Stimulated activated CD4-positive, alpha-beta T cell treated with anti-CD3 and anti-CD28 coated beads, TNF-alpha, amount 100 ng/mL, for 1 hour (primary cell): Measurements from ENCODE around the gene LIN7C.

Experiments
- DNase-seq, 3 donors: peaks; one replicate each; pipeline ENCODE4 v3.0.0-alpha.2; 2020; ENCODE audit warnings: low read depth in 3 of 3, low spot score in 1 of 3

LIN7C gene

GRCh38 chr11:27470826-27471588 lies 35.6 kb downstream of the LIN7C start:
- DNase-seq: no peak

- DNase-seq: no peak
Measured at GRCh38 chr11:27470166-27470565, 36.4 kb downstream of the LIN7C start.

GRCh38 chr11:27468995-27469695 lies 37.4 kb downstream of the LIN7C start:
- no peak for DNase-seq

- DNase-seq: no peak
Measured at GRCh38 chr11:27468209-27468994, 38.2 kb downstream of the LIN7C start.

- no peak for DNase-seq
Measured at GRCh38 chr11:27467181-27467913, 39.2 kb downstream of the LIN7C start.

- no peak for DNase-seq
Measured at GRCh38 chr11:27466363-27466762, 40.2 kb downstream of the LIN7C start.

- DNase-seq: no peak
Measured at GRCh38 chr11:27465629-27466028, 40.9 kb downstream of the LIN7C start.

GRCh38 chr11:27464909-27465308 lies 41.7 kb downstream of the LIN7C start:
- no peak for DNase-seq

GRCh38 chr11:27464289-27464696 lies 42.3 kb downstream of the LIN7C start:
- DNase-seq: no peak

GRCh38 chr11:27462543-27462942 lies 44.0 kb downstream of the LIN7C start:
- DNase-seq: no peak

- no peak for DNase-seq
Measured at GRCh38 chr11:27460158-27460978, 46.2 kb downstream of the LIN7C start.

- DNase-seq: no peak
Measured at GRCh38 chr11:27459191-27459590, 47.4 kb downstream of the LIN7C start.

GRCh38 chr11:27458182-27458581 lies 48.4 kb downstream of the LIN7C start:
- DNase-seq: no peak

- DNase-seq: no peak
Measured at GRCh38 chr11:27456795-27457329, 49.7 kb downstream of the LIN7C start.

- DNase-seq: no peak
Measured at GRCh38 chr11:27456140-27456794, 50.3 kb downstream of the LIN7C start.

GRCh38 chr11:27455667-27456066 lies 50.9 kb downstream of the LIN7C start:
- DNase-seq: no peak

- DNase-seq: no peak
Measured at GRCh38 chr11:27453701-27454100, 52.9 kb downstream of the LIN7C start.

- no peak for DNase-seq
Measured at GRCh38 chr11:27452147-27452546, 54.4 kb downstream of the LIN7C start.

- DNase-seq: no peak
Measured at GRCh38 chr11:27451244-27451965, 55.2 kb downstream of the LIN7C start.
